Brain microvascular endothelial cell (primary cell): ENCODE measurements around the gene TMPRSS9.
A peak's percentile ranks its signal among the peaks of the same experiment; 100 is the strongest.

Experiments used
- DNase-seq: peaks from one replicate; pipeline ENCODE4 v3.0.0-alpha.2; 2020
- H3K27ac ChIP-seq: fragments of 250-450 bp; sonication (Bioruptor Pico); 2 replicates; pipeline ENCODE4 v1.5.1; 2020; ENCODE audit warnings: mild to moderate bottlenecking, moderate library complexity
- H3K27me3 ChIP-seq: fragments of 250-450 bp; sonication (Bioruptor Pico); replicated peaks from 2 replicates; pipeline ENCODE4 v1.5.1; 2020; ENCODE audit warnings: mild to moderate bottlenecking
- H3K36me3 ChIP-seq: fragments of 250-450 bp; sonication (Bioruptor Pico); replicated peaks from 2 replicates; pipeline ENCODE4 v1.5.1; 2020; ENCODE audit warnings: mild to moderate bottlenecking
- H3K4me3 ChIP-seq: 2 replicates; pipeline ENCODE4 v1.5.1; 2011; ENCODE audit warnings: low read depth, mild to moderate bottlenecking, control low read depth, low read length, moderate library complexity
- CTCF ChIP-seq: IDR thresholded peaks from 2 replicates; pipeline ENCODE4 v1.5.1; 2011; ENCODE audit warnings: low read depth, mild to moderate bottlenecking, moderate library complexity, low read length, control low read depth, inconsistent platforms; ENCODE audit errors: missing control alignments
- in situ Hi-C: cut with HindIII; loops from 2 replicates; pipeline ENCODE4 v1.10.0; 2017; ENCODE audit warnings: low sequenced_read_pairs, low pct_ligation_motif_present

Gene TMPRSS9

GRCh38 chr19:2424686-2425621, 64.9 kb downstream of the TMPRSS9 start:
- peak; percentile 78 for DNase-seq
- H3K27ac ChIP-seq, result peak overlapping the region; percentile 9
- no peaks in the 10 kb centered on the region for H3K27me3 ChIP-seq
- in situ Hi-C loops, result no loop called here
- H3K36me3 ChIP-seq, result peaks cover 9% of the 10 kb centered on the region
- peak overlapping the region; percentile 86 for H3K4me3 ChIP-seq
- peak; percentile 61 for TF ChIP-seq CTCF

GRCh38 chr19:2425622-2426581, 65.8 kb downstream of the TMPRSS9 start:
- TF ChIP-seq CTCF, result no peak
- H3K27me3 ChIP-seq, result no peaks in the 10 kb centered on the region
- DNase-seq, result no peak
- H3K36me3 ChIP-seq, result peaks cover 12% of the 10 kb centered on the region
- peak overlapping the region; percentile 86 for H3K4me3 ChIP-seq
- peak overlapping the region; percentile 99 for H3K27ac ChIP-seq
- in situ Hi-C loops, result no loop called here

- H3K36me3 ChIP-seq, result peaks cover 22% of the 10 kb centered on the region
- peak; percentile 27 for DNase-seq
- in situ Hi-C loops, result no loop called here
- TF ChIP-seq CTCF, result peak; percentile 26
- peak overlapping the region; percentile 99 for H3K27ac ChIP-seq
- H3K4me3 ChIP-seq, result peak overlapping the region; percentile 86
- no peaks in the 10 kb centered on the region for H3K27me3 ChIP-seq
Observed at GRCh38 chr19:2426611-2427428, 66.8 kb downstream of the TMPRSS9 start.

GRCh38 chr19:2427429-2428320, 67.6 kb downstream of the TMPRSS9 start, which contains the start of gene TIMM13:
Gene TIMM13, minus strand, starts transcription at chr19:2427586. Its CDS starts 53 bp downstream, at chr19:2427533.
- peak; percentile 91 for DNase-seq
- in situ Hi-C loops, result no loop called here
- peak within 1 kb of the TSS; percentile 86 for H3K4me3 ChIP-seq
- peak within 1 kb of the TSS; percentile 99 for H3K27ac ChIP-seq
- no peak for TF ChIP-seq CTCF
- peaks cover 21% of the 10 kb centered on the region for H3K36me3 ChIP-seq
- H3K27me3 ChIP-seq, result no peaks in the 10 kb centered on the region
